HepG2 (cell line): ENCODE results near the gene PTTG1. TPM values are rescaled to one million over a fixed set of nuclear protein-coding genes. Genes with fewer than 3 reads are reported as not detected.

Source experiments
- CENPT ChIP-seq: sonication (generic); formaldehyde crosslinking; IDR thresholded peaks from 2 replicates; pipeline ENCODE4 v1.8.0; 2022; ENCODE audit warnings: low read depth, mild to moderate bottlenecking, moderate library complexity, missing genetic modification reagents
- EZH2 ChIP-seq: conservative IDR thresholded peaks from 2 replicates; pipeline ENCODE4 v1.6.1; 2012; ENCODE audit warnings: mild to moderate bottlenecking, low read depth, low read length, moderate library complexity
- FOXO1 ChIP-seq: sonication (generic); formaldehyde crosslinking; IDR thresholded peaks from 2 replicates; pipeline ENCODE4 v1.4.0; 2020; ENCODE audit warnings: missing genetic modification reagents
- GATAD2A ChIP-seq: IDR thresholded peaks from 2 replicates; pipeline ENCODE4 v1.6.1; 2016
- HNRNPK ChIP-seq: fragments of 200-400 bp; formaldehyde crosslinking; IDR thresholded peaks from 2 replicates; pipeline ENCODE4 v1.6.1; 2018; ENCODE audit warnings: low read length, low read depth, moderate library complexity, mild to moderate bottlenecking; ENCODE audit not compliant: poor library complexity, severe bottlenecking
- HOXA7 ChIP-seq: sonication (generic); formaldehyde crosslinking; IDR thresholded peaks from 2 replicates; pipeline ENCODE4 v1.8.1; 2022; ENCODE audit warnings: mild to moderate bottlenecking, missing genetic modification reagents, moderate library complexity
- JARID2 ChIP-seq: sonication (generic); formaldehyde crosslinking; IDR thresholded peaks from 2 replicates; pipeline ENCODE4 v1.8.1; 2023; ENCODE audit warnings: missing genetic modification reagents, inconsistent platforms; ENCODE audit not compliant: insufficient replicate concordance
- MYNN ChIP-seq: sonication (generic); formaldehyde crosslinking; IDR thresholded peaks from 2 replicates; pipeline ENCODE4 v1.4.0; 2020; ENCODE audit warnings: mild to moderate bottlenecking, low read depth, missing genetic modification reagents
- NFATC3 ChIP-seq: sonication (generic); formaldehyde crosslinking; IDR thresholded peaks from 2 replicates; pipeline ENCODE4 v1.5.1; 2020; ENCODE audit warnings: mild to moderate bottlenecking, missing genetic modification reagents
- NPAS2 ChIP-seq: sonication (generic); formaldehyde crosslinking; IDR thresholded peaks from 2 replicates; pipeline ENCODE4 v1.8.0; 2022; ENCODE audit warnings: mild to moderate bottlenecking, missing genetic modification reagents, borderline replicate concordance
- NR2C2 ChIP-seq: sonication (generic); formaldehyde crosslinking; IDR thresholded peaks from 2 replicates; pipeline ENCODE4 v1.4.0; 2020; ENCODE audit warnings: missing genetic modification reagents, mild to moderate bottlenecking, moderate library complexity, borderline replicate concordance
- POLR2AphosphoS2 ChIP-seq: IDR thresholded peaks from 2 replicates; pipeline ENCODE4 v1.6.1; 2011; ENCODE audit warnings: low read depth, low read length, improper control_type of control experiment
- SATB2 ChIP-seq: sonication (generic); formaldehyde crosslinking; IDR thresholded peaks from 2 replicates; pipeline ENCODE4 v1.5.0; 2020; ENCODE audit warnings: missing genetic modification reagents
- SIN3B ChIP-seq: fragments of 150-350 bp; IDR thresholded peaks from 2 replicates; pipeline ENCODE4 v1.6.1; 2014; ENCODE audit warnings: low read length
- ZC3H13 ChIP-seq: sonication (generic); formaldehyde crosslinking; IDR thresholded peaks from 2 replicates; pipeline ENCODE4 v1.8.1; 2023; ENCODE audit warnings: mild to moderate bottlenecking, missing genetic modification reagents, moderate library complexity
- ZNF33A ChIP-seq: sonication (generic); formaldehyde crosslinking; IDR thresholded peaks from 2 replicates; pipeline ENCODE4 v1.5.1; 2020; ENCODE audit warnings: missing genetic modification reagents, mild to moderate bottlenecking, moderate library complexity, borderline replicate concordance
- ZNF7 ChIP-seq: IDR thresholded peaks from 2 replicates; pipeline ENCODE4 v1.6.1; 2016; ENCODE audit warnings: missing biosample characterization, missing genetic modification reagents
- ZNF749 ChIP-seq: sonication (generic); formaldehyde crosslinking; IDR thresholded peaks from 2 replicates; pipeline ENCODE4 v1.8.0; 2022; ENCODE audit warnings: mild to moderate bottlenecking, missing genetic modification reagents, moderate library complexity, borderline replicate concordance
- ZNF777 ChIP-seq: sonication (generic); formaldehyde crosslinking; IDR thresholded peaks from 2 replicates; pipeline ENCODE4 v1.4.0; 2020; ENCODE audit warnings: missing genetic modification reagents
- polyA plus RNA-seq, 8 experiments: library from polyadenylated mRNA; depleted of rRNA in 3 of 8; stranded (reverse) in 7 of 8; unstranded in 1 of 8; fragments of >200 nt; fragmentation: Illumina TruSeq in 4 of 8; extraction: Trizol in 4 of 8; gene quantifications; 2 replicates each; pipeline versions ENCODE4 v1.2.1 to v1.2.3, GENCODE V29; 2011 to 2016; ENCODE audit warnings: low read depth in 4 of 8, missing spikeins in 1 of 8, mixed read lengths in 1 of 8; ENCODE audit not compliant: insufficient read depth in 1 of 8
- total RNA-seq, 5 experiments: library from RNA; depleted of rRNA; stranded (reverse); fragments of >200 nt; fragmentation: Illumina TruSeq; extraction: Trizol; gene quantifications; 2 replicates each; pipeline ENCODE4 v1.2.3, GENCODE V29; 2016; ENCODE audit warnings: low read depth in 1 of 5
- TF ChIP-seq, protein P1 (sequence below): sonication (generic); formaldehyde crosslinking; IDR thresholded peaks from 2 replicates; pipeline ENCODE4 v1.5.1; 2020; ENCODE audit warnings: missing genetic modification reagents, mild to moderate bottlenecking, borderline replicate concordance
- TF ChIP-seq, protein P2 (sequence below): IDR thresholded peaks from 2 replicates; pipeline ENCODE4 v1.6.1; 2016; ENCODE audit warnings: mild to moderate bottlenecking, missing biosample characterization, missing genetic modification reagents
- TF ChIP-seq, protein P3 (sequence below), 2 experiments: fragments of 450-650 bp in 1 of 2; sonication (generic) in 1 of 2; formaldehyde crosslinking; IDR thresholded peaks; 2 replicates each; pipeline versions ENCODE4 v1.5.0 to v1.8.0; 2020 to 2022; ENCODE audit warnings: mild to moderate bottlenecking in 1 of 2, missing genetic modification reagents in 1 of 2
- TF ChIP-seq, protein P4 (sequence below): sonication (generic); formaldehyde crosslinking; IDR thresholded peaks from 2 replicates; pipeline ENCODE4 v1.5.1; 2020; ENCODE audit warnings: missing genetic modification reagents, mild to moderate bottlenecking, borderline replicate concordance
- TF ChIP-seq, protein P5 (sequence below): fragments of 450-650 bp; IDR thresholded peaks from 2 replicates; pipeline ENCODE4 v1.6.1; 2017

PTTG1 gene
- total and polyA plus RNA-seq, 2 of the 13 experiments (the other 11 are each of a cell fraction or from before 2014, with no cell fraction given): 102 to 161 TPM

DNA sequence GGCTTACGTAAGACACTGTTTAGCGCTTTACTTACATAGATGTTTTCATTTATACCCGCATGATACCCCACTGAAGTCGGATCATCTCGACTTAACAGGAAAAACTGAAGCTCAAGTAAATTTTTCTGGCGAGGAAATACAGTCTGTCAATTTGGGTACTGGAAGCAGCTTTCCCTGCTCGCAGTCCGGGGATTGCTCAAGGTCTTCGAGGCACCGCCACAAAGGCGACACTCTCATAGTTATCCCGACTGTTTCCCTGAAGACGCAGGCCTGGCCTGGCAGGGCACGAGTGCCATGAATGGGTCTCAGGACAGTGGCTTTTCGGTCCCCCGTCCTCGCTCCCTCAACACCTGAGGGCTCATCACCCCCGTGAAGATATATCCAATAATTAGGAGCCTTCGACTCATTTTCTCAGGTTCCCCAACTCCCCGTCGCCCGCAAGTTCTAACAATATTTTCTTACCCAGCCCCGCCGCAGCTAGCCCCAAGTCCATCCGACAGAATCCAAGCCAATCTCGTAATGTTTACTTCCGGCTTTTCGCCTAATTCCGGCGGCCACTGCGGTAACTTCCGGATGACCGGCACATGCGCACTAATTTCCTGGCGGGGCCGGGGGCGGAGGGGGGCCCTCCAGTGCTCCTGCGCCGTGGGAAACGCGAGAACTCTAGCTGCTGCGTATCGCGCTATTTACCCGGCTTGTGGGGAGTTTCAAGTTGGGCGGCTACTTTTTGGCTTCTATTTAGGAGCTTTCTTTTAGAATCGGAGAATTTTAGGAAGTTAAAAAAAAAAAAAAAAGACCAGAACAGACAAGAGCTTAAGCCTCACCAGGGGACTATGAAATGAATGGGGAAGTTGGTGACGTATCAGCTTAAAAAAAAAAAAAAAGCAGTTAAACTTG, 2.8 kb upstream of the PTTG1 start, which contains the start of gene SLU7 (continued):
- TF ChIP-seq, protein P1, sequence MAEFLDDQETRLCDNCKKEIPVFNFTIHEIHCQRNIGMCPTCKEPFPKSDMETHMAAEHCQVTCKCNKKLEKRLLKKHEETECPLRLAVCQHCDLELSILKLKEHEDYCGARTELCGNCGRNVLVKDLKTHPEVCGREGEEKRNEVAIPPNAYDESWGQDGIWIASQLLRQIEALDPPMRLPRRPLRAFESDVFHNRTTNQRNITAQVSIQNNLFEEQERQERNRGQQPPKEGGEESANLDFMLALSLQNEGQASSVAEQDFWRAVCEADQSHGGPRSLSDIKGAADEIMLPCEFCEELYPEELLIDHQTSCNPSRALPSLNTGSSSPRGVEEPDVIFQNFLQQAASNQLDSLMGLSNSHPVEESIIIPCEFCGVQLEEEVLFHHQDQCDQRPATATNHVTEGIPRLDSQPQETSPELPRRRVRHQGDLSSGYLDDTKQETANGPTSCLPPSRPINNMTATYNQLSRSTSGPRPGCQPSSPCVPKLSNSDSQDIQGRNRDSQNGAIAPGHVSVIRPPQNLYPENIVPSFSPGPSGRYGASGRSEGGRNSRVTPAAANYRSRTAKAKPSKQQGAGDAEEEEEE (CRISPR knock-in tag): no peak
- TF ChIP-seq, protein P2, sequence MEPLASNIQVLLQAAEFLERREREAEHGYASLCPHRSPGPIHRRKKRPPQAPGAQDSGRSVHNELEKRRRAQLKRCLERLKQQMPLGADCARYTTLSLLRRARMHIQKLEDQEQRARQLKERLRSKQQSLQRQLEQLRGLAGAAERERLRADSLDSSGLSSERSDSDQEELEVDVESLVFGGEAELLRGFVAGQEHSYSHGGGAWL: no peak
- no peak for TF ChIP-seq HOXA7 (CRISPR knock-in tag)
- TF ChIP-seq, protein P3, sequence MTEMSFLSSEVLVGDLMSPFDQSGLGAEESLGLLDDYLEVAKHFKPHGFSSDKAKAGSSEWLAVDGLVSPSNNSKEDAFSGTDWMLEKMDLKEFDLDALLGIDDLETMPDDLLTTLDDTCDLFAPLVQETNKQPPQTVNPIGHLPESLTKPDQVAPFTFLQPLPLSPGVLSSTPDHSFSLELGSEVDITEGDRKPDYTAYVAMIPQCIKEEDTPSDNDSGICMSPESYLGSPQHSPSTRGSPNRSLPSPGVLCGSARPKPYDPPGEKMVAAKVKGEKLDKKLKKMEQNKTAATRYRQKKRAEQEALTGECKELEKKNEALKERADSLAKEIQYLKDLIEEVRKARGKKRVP (CRISPR knock-in tag; IDR thresholded peaks at IDR 0.05): peak in 1 of 2 experiments; percentile 39; a peak in 1 of 4 replicates
- TF ChIP-seq ZNF7: no peak
- no peak for TF ChIP-seq EZH2
- no peak for TF ChIP-seq ZC3H13 (CRISPR knock-in tag)
- TF ChIP-seq SIN3B: no peak
- TF ChIP-seq, protein P4, sequence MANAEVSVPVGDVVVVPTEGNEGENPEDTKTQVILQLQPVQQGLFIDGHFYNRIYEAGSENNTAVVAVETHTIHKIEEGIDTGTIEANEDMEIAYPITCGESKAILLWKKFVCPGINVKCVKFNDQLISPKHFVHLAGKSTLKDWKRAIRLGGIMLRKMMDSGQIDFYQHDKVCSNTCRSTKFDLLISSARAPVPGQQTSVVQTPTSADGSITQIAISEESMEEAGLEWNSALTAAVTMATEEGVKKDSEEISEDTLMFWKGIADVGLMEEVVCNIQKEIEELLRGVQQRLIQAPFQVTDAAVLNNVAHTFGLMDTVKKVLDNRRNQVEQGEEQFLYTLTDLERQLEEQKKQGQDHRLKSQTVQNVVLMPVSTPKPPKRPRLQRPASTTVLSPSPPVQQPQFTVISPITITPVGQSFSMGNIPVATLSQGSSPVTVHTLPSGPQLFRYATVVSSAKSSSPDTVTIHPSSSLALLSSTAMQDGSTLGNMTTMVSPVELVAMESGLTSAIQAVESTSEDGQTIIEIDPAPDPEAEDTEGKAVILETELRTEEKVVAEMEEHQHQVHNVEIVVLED (CRISPR knock-in tag): peak; percentile 53; the same call in 1 of the 2 replicates
- TF ChIP-seq NR2C2 (CRISPR knock-in tag): peak; percentile 60; the same call in 1 of the 2 replicates
- no peak for TF ChIP-seq HNRNPK
- TF ChIP-seq NPAS2 (CRISPR knock-in tag): no peak
- no peak for TF ChIP-seq ZNF33A
- TF ChIP-seq CENPT (CRISPR knock-in tag): no peak
- TF ChIP-seq ZNF777 (CRISPR knock-in tag): no peak
- no peak for TF ChIP-seq POLR2AphosphoS2
- TF ChIP-seq JARID2 (CRISPR knock-in tag): no peak
- TF ChIP-seq MYNN (CRISPR knock-in tag): no peak
- TF ChIP-seq SATB2 (CRISPR knock-in tag): no peak
- TF ChIP-seq NFATC3: no peak
- TF ChIP-seq GATAD2A (CRISPR knock-in tag): no peak
- TF ChIP-seq, protein P5, sequence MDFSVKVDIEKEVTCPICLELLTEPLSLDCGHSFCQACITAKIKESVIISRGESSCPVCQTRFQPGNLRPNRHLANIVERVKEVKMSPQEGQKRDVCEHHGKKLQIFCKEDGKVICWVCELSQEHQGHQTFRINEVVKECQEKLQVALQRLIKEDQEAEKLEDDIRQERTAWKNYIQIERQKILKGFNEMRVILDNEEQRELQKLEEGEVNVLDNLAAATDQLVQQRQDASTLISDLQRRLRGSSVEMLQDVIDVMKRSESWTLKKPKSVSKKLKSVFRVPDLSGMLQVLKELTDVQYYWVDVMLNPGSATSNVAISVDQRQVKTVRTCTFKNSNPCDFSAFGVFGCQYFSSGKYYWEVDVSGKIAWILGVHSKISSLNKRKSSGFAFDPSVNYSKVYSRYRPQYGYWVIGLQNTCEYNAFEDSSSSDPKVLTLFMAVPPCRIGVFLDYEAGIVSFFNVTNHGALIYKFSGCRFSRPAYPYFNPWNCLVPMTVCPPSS: no peak
- TF ChIP-seq ZNF749 (CRISPR knock-in tag): no peak
- no peak for TF ChIP-seq FOXO1 (CRISPR knock-in tag)
